Esophagus (tissue), 2 donors: ENCODE data around the gene GALNT4. TPM values are rescaled to one million over a fixed set of nuclear protein-coding genes. Genes with fewer than 3 reads are reported as not detected.

Experiments used
- H3K27ac ChIP-seq, 2 donors: one replicate each; pipeline ENCODE4 v1.5.1; 2013; ENCODE audit warnings: low read depth in 2 of 2, mild to moderate bottlenecking in 2 of 2, inconsistent platforms in 1 of 2, low read length in 1 of 2, moderate library complexity in 1 of 2
- H3K27me3 ChIP-seq, 2 donors: one replicate each; pipeline ENCODE4 v1.6.1; 2013; ENCODE audit warnings: low read length in 2 of 2, control low read depth in 1 of 2, mild to moderate bottlenecking in 1 of 2; ENCODE audit not compliant: insufficient read depth in 2 of 2, control insufficient read depth in 1 of 2
- H3K36me3 ChIP-seq, 2 donors: one replicate each; pipeline ENCODE4 v1.6.1; 2013; ENCODE audit warnings: low read length in 1 of 2; ENCODE audit not compliant: control insufficient read depth in 2 of 2, insufficient read depth in 2 of 2
- H3K4me1 ChIP-seq, 2 donors: one replicate each; pipeline ENCODE4 v1.6.1; 2013; ENCODE audit warnings: low read length in 1 of 2; ENCODE audit not compliant: control insufficient read depth in 2 of 2, insufficient read depth in 2 of 2
- H3K4me3 ChIP-seq, 2 donors: one replicate each; pipeline ENCODE4 v1.5.1; 2013; ENCODE audit warnings: low read length in 2 of 2, mild to moderate bottlenecking in 2 of 2, low read depth in 1 of 2, moderate library complexity in 1 of 2
- H3K9me3 ChIP-seq, 2 donors: one replicate each; pipeline ENCODE4 v1.6.1; 2013; ENCODE audit warnings: mild to moderate bottlenecking in 2 of 2, low read depth in 1 of 2, low read length in 1 of 2, moderate library complexity in 1 of 2; ENCODE audit not compliant: control insufficient read depth in 2 of 2, insufficient read depth in 1 of 2
- WGBS, 2 donors: extraction: QIAGEN DNeasy Blood & Tissue Kit; methylation state at CpG; one replicate each; pipeline ENCODE4 v1.1.7; 2013; 5-methylcytosine and 5-hydroxymethylcytosine counted together
- polyA plus RNA-seq, 2 donors: library from polyadenylated mRNA; stranded (reverse); fragments of 200-250 nt; gene quantifications; one replicate each; pipeline ENCODE4 v1.2.3, GENCODE V29; 2013
- donor health status: healthy with polysubstance abuse.
- donor health status: Bipolar disorder and iron deficiency.

Gene GALNT4
- polyA plus RNA-seq, 2 donors, result 1.3 to 1.4 TPM

- no peak overlapping the region for H3K4me3 ChIP-seq
- H3K36me3 ChIP-seq, result no peaks in the 10 kb centered on the region
- WGBS, 2 donors, result 27 to 28% methylated on average over 1 of the region's 1 CpG
- H3K27me3 ChIP-seq, result no peaks in the 10 kb centered on the region
- no peak overlapping the region for H3K27ac ChIP-seq
- H3K4me1 ChIP-seq, result no peaks in the 10 kb centered on the region
- no peaks in the 10 kb centered on the region for H3K9me3 ChIP-seq
Measured at GRCh38 chr12:89552376-89552775, 27.8 kb upstream of the GALNT4 start.

GRCh38 chr12:89551747-89552146 is 27.2 kb upstream of the GALNT4 start:
- H3K36me3 ChIP-seq, result no peaks in the 10 kb centered on the region
- 91 to 97% methylated on average over 2 of the region's 2 CpGs for WGBS, 2 donors
- no peaks in the 10 kb centered on the region for H3K9me3 ChIP-seq
- H3K4me3 ChIP-seq, result no peak overlapping the region
- H3K27me3 ChIP-seq, result no peaks in the 10 kb centered on the region
- no peaks in the 10 kb centered on the region for H3K4me1 ChIP-seq
- no peak overlapping the region for H3K27ac ChIP-seq

- Histone ChIP-seq H3K4me1 (no peaks in the 10 kb centered on the region), H3K27me3 (no peaks in the 10 kb centered on the region), H3K27ac (no peak overlapping the region), H3K4me3 (no peak overlapping the region), H3K9me3 (no peaks in the 10 kb centered on the region), H3K36me3 (no peaks in the 10 kb centered on the region)
- WGBS, 2 donors, result 61 to 71% methylated on average over 4 of the region's 4 CpGs
Measured at GRCh38 chr12:89547101-89547500, 22.5 kb upstream of the GALNT4 start.

DNA sequence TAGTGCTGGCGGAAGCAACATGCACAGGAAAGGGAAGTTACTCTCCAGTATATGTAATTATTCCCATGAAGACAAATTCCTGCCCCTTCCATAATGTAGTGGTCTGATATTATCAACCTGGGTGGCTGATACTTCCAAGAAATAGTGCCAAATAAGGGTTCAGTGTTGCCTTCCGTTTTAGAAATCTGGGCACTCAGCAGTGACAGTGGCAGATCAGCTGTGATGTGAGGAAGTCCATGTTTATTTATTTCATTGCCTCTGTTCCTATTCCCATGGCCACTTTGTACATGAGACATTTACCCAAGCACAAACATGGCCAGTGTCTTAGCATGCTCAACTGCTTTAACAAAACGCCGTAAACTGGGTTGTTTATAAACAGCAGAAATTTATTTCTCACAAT is 21.6 kb upstream of the GALNT4 start:
- 85 to 88% methylated on average over 4 of the region's 4 CpGs for WGBS, 2 donors

GRCh38 chr12:89544681-89545184 is 20.1 kb upstream of the GALNT4 start:
- Histone ChIP-seq H3K4me3 (no peak overlapping the region), H3K36me3 (no peaks in the 10 kb centered on the region), H3K9me3 (no peaks in the 10 kb centered on the region), H3K27ac (no peak overlapping the region), H3K27me3 (no peaks in the 10 kb centered on the region), H3K4me1 (no peaks in the 10 kb centered on the region)
- 41 to 47% methylated on average over 6 of the region's 6 CpGs for WGBS, 2 donors

More for the DNA sequence above, 21.6 kb upstream of the GALNT4 start:
- Histone ChIP-seq H3K27ac (no peak overlapping the region), H3K27me3 (no peaks in the 10 kb centered on the region), H3K36me3 (no peaks in the 10 kb centered on the region), H3K4me1 (no peaks in the 10 kb centered on the region), H3K4me3 (no peak overlapping the region), H3K9me3 (no peaks in the 10 kb centered on the region)

DNA sequence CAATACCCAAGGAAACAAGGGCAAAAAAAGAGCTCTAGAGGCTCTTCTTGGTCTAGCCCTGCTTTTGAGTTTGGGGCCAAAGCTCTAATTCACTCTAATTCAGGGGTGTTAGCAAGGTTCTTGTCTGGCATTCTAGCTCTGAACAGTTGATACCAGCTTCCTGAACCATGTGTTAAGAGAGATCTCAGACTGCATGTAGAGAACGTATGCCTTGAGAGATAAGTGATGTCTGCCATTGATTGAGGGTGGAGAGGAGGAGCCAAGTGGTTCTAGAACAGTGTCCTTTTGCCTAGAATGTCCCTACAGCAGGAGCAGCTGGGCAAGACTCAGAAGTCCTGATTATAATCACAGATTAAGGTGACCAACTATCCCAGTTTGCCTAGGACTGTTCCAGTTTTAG is 19.4 kb upstream of the GALNT4 start:
- WGBS, 2 donors, result 76 to 88% methylated on average over 1 of the region's 1 CpG
- Histone ChIP-seq H3K4me1 (no peaks in the 10 kb centered on the region), H3K9me3 (no peaks in the 10 kb centered on the region), H3K27ac (no peak overlapping the region), H3K27me3 (no peaks in the 10 kb centered on the region), H3K36me3 (no peaks in the 10 kb centered on the region), H3K4me3 (no peak overlapping the region)

- Histone ChIP-seq H3K27ac (no peak overlapping the region), H3K36me3 (no peaks in the 10 kb centered on the region), H3K9me3 (no peaks in the 10 kb centered on the region), H3K4me1 (no peaks in the 10 kb centered on the region), H3K4me3 (no peak overlapping the region), H3K27me3 (no peaks in the 10 kb centered on the region)
- 10 to 15% methylated on average over 6 of the region's 6 CpGs for WGBS, 2 donors
Measured at GRCh38 chr12:89542912-89543592, 18.5 kb upstream of the GALNT4 start.

- no peak overlapping the region for H3K4me3 ChIP-seq
- 94 to 100% methylated on average over 2 of the region's 2 CpGs for WGBS, 2 donors
- no peaks in the 10 kb centered on the region for H3K27me3 ChIP-seq
- no peaks in the 10 kb centered on the region for H3K4me1 ChIP-seq
- no peaks in the 10 kb centered on the region for H3K9me3 ChIP-seq
- no peak overlapping the region for H3K27ac ChIP-seq
- no peaks in the 10 kb centered on the region for H3K36me3 ChIP-seq
Measured at GRCh38 chr12:89542236-89542635, 17.6 kb upstream of the GALNT4 start.

DNA sequence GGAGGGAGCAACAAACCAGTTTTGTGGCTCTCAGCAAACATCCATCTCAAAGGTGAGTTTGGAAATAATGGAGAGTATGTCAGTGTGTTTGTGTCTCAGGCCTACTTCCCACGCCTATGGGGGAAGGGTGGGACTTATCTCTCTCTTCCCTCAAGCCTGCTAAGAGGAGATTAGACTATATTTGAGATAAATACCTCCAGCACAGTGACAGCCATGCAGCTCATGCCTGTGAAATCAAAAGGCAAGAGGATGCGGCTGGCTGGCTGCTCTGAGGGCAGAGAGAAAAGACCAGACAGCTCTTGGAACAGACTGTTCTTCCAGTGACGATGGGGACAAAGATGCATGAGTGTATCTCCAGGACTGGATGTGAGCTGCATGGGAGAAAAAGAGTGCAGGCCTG is 16.0 kb upstream of the GALNT4 start:
- Histone ChIP-seq H3K4me3 (no peak overlapping the region), H3K36me3 (no peaks in the 10 kb centered on the region), H3K27me3 (no peaks in the 10 kb centered on the region), H3K27ac (no peak overlapping the region), H3K9me3 (no peaks in the 10 kb centered on the region), H3K4me1 (no peaks in the 10 kb centered on the region)
- WGBS, 2 donors, result 75 to 80% methylated on average over 3 of the region's 3 CpGs
